HT1080 (cell line): Measurements from ENCODE around the gene LRCH1. TPM values are rescaled to one million over a fixed set of nuclear protein-coding genes. Genes with fewer than 3 reads are reported as not detected.

Experiments used
- DNase-seq: peaks from one replicate; pipeline ENCODE4 v3.0.0-alpha.2; 2015; ENCODE audit warnings: low read depth
- total RNA-seq: library from RNA; depleted of rRNA; stranded (reverse); fragments of >200 nt; shearing (Covaris generic); gene quantifications from 2 replicates; pipeline ENCODE4 v1.2.3, GENCODE V29; 2014

LRCH1 gene
- total RNA-seq, 1 experiment from 2014 or later: 6.4 TPM

GRCh38 chr13:46587807-46588418 lies 34.9 kb downstream of the LRCH1 start:
- no peak for DNase-seq

- DNase-seq: no peak
Measured at GRCh38 chr13:46592385-46592784, 39.4 kb downstream of the LRCH1 start.

- DNase-seq: no peak
Measured at GRCh38 chr13:46593398-46593797, 40.4 kb downstream of the LRCH1 start.

GRCh38 chr13:46594374-46595078 lies 41.6 kb downstream of the LRCH1 start:
- DNase-seq: no peak

GRCh38 chr13:46595136-46595884 lies 42.3 kb downstream of the LRCH1 start:
- DNase-seq: peak; percentile 30

- DNase-seq: no peak
Measured at GRCh38 chr13:46595885-46596275, 42.9 kb downstream of the LRCH1 start.

- no peak for DNase-seq
Measured at GRCh38 chr13:46596466-46596865, 43.5 kb downstream of the LRCH1 start.

GRCh38 chr13:46598140-46598819 lies 45.3 kb downstream of the LRCH1 start:
- DNase-seq: no peak

- DNase-seq: no peak
Measured at GRCh38 chr13:46598820-46599180, 45.8 kb downstream of the LRCH1 start.

GRCh38 chr13:46600943-46601311 lies 48.0 kb downstream of the LRCH1 start:
- no peak for DNase-seq

GRCh38 chr13:46602531-46602930 lies 49.6 kb downstream of the LRCH1 start:
- no peak for DNase-seq

GRCh38 chr13:46603165-46603603 lies 50.2 kb downstream of the LRCH1 start:
- no peak for DNase-seq

GRCh38 chr13:46604226-46604990 lies 51.4 kb downstream of the LRCH1 start:
- no peak for DNase-seq

- no peak for DNase-seq
Measured at GRCh38 chr13:46605076-46605824, 52.3 kb downstream of the LRCH1 start.

GRCh38 chr13:46605825-46606554 lies 53.0 kb downstream of the LRCH1 start:
- DNase-seq: no peak

- DNase-seq: no peak
Measured at GRCh38 chr13:46606970-46607369, 54.0 kb downstream of the LRCH1 start.

GRCh38 chr13:46607768-46608564 lies 55.0 kb downstream of the LRCH1 start:
- peak; percentile 19 for DNase-seq

- DNase-seq: no peak
Measured at GRCh38 chr13:46609052-46609451, 56.1 kb downstream of the LRCH1 start.

- no peak for DNase-seq
Measured at GRCh38 chr13:46609726-46610125, 56.8 kb downstream of the LRCH1 start.
